Measurements from ENCODE around the gene KRT26.

GRCh38 chr17:40813804-40814203 lies 41.8 kb upstream of the KRT26 start:
- TF ChIP-seq TAF1 (IDR thresholded peaks at IDR 0.05; ENCODE audit: borderline replicate concordance, low read depth, low read length) (no peak), POLR2AphosphoS5 (IDR thresholded peaks at IDR 0.05; ENCODE audit: low read depth, low read length) (no peak)
